ENCODE results near the gene NFKB1.

DNA sequence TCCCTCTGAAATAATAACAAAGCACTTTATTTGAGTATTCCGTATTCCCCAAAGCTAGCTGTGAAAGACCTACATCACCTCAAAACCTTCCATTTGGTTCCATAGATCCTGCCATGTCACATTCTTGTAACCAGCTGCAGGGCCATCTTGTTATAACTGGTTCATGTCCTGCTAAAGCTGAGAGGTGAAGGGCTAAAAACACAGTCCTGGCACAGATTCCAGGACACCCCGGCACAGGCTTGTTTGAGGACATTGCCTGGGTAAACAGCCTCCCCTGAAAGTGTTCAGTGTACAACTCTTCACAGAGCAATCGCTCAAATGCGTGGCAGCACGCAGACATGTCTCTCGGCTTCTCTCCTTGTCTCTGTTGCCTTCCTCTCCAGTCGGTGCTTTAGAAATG, 130.5 kb downstream of the NFKB1 start:
- TF ChIP-seq, protein P1, sequence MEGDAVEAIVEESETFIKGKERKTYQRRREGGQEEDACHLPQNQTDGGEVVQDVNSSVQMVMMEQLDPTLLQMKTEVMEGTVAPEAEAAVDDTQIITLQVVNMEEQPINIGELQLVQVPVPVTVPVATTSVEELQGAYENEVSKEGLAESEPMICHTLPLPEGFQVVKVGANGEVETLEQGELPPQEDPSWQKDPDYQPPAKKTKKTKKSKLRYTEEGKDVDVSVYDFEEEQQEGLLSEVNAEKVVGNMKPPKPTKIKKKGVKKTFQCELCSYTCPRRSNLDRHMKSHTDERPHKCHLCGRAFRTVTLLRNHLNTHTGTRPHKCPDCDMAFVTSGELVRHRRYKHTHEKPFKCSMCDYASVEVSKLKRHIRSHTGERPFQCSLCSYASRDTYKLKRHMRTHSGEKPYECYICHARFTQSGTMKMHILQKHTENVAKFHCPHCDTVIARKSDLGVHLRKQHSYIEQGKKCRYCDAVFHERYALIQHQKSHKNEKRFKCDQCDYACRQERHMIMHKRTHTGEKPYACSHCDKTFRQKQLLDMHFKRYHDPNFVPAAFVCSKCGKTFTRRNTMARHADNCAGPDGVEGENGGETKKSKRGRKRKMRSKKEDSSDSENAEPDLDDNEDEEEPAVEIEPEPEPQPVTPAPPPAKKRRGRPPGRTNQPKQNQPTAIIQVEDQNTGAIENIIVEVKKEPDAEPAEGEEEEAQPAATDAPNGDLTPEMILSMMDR (IDR thresholded peaks at IDR 0.05; ENCODE audit: low read length): no peak
- no peak for TF ChIP-seq EZH2 (IDR thresholded peaks at IDR 0.05; ENCODE audit: borderline replicate concordance, low read length)
